H54 (cell line): ENCODE results near the gene TSC1.

Experiments
- DNase-seq: peaks from one replicate; pipeline ENCODE4 v3.0.0; 2011; ENCODE audit warnings: low spot score, mixed read lengths; ENCODE audit not compliant: insufficient read length
- FAIRE-seq: peaks from 3 replicates; lab custom pipeline; 2011; peaks lifted over from hg19 to GRCh38; lab: Jason Lieb, UNC
- POLR2A ChIP-seq: IDR thresholded peaks from 2 replicates; pipeline ENCODE4 v1.6.1; 2011; ENCODE audit warnings: low read depth, mild to moderate bottlenecking, low read length

Gene TSC1

GRCh38 chr9:132901858-132902831, 42.3 kb downstream of the TSC1 start:
- no peak for TF ChIP-seq POLR2A
- peak; percentile 87 for DNase-seq
- FAIRE-seq, result peak; percentile 96

GRCh38 chr9:132898051-132898450, 46.4 kb downstream of the TSC1 start:
- DNase-seq (no peak), FAIRE-seq (no peak)
- TF ChIP-seq POLR2A, result no peak

- no peak for FAIRE-seq
- DNase-seq, result no peak
- no peak for TF ChIP-seq POLR2A
These were observed 47.5 kb downstream of the TSC1 start for GRCh38 chr9:132896906-132897305.

- FAIRE-seq (no peak), DNase-seq (no peak)
- no peak for TF ChIP-seq POLR2A
These were observed 48.2 kb downstream of the TSC1 start for GRCh38 chr9:132896264-132896663.

- no peak for TF ChIP-seq POLR2A
- DNase-seq, result no peak
- FAIRE-seq, result no peak
These were observed 49.3 kb downstream of the TSC1 start for GRCh38 chr9:132894862-132895835.

GRCh38 chr9:132894346-132894745, 50.1 kb downstream of the TSC1 start:
- no peak for TF ChIP-seq POLR2A
- FAIRE-seq, result peak; percentile 58
- DNase-seq, result no peak

GRCh38 chr9:132892400-132892799, 52.0 kb downstream of the TSC1 start:
- FAIRE-seq, result no peak
- DNase-seq, result no peak
- TF ChIP-seq POLR2A, result no peak

GRCh38 chr9:132888151-132888550, 56.3 kb downstream of the TSC1 start:
- FAIRE-seq (no peak), DNase-seq (no peak)
- no peak for TF ChIP-seq POLR2A

GRCh38 chr9:132887181-132888120, 57.0 kb downstream of the TSC1 start:
- DNase-seq, result no peak
- FAIRE-seq, result no peak
- TF ChIP-seq POLR2A, result no peak

GRCh38 chr9:132886334-132886725, 58.1 kb downstream of the TSC1 start:
- FAIRE-seq, result no peak
- TF ChIP-seq POLR2A, result no peak
- no peak for DNase-seq

- FAIRE-seq (no peak), DNase-seq (no peak)
- TF ChIP-seq POLR2A, result no peak
These were observed 58.6 kb downstream of the TSC1 start for GRCh38 chr9:132885720-132886333.
